Hepatocyte (in vitro differentiated cells): ENCODE results near the gene PPM1L. TPM values are rescaled to one million over a fixed set of nuclear protein-coding genes. Genes with fewer than 3 reads are reported as not detected.

Experiments used
- DNase-seq: peaks from one replicate; pipeline ENCODE4 v3.0.0-alpha.2; 2016; ENCODE audit warnings: low spot score
- H2AFZ ChIP-seq: fragments of 200-600 bp; sonication (generic); 2 replicates; pipeline ENCODE4 v1.6.0; 2016; ENCODE audit warnings: antibody characterized with exemption, mild to moderate bottlenecking
- H3K27ac ChIP-seq: fragments of 200-600 bp; sonication (generic); 2 replicates; pipeline ENCODE4 v1.5.1; 2016; ENCODE audit warnings: mild to moderate bottlenecking
- H3K27me3 ChIP-seq: fragments of 200-600 bp; sonication (generic); 2 replicates; pipeline ENCODE4 v1.6.1; 2016
- H3K36me3 ChIP-seq: fragments of 200-600 bp; sonication (generic); replicated peaks from 2 replicates; pipeline ENCODE4 v1.5.1; 2016; ENCODE audit warnings: low read depth; ENCODE audit not compliant: insufficient read depth
- H3K4me1 ChIP-seq: fragments of 200-600 bp; sonication (generic); 2 replicates; pipeline ENCODE4 v1.5.1; 2016; ENCODE audit warnings: mild to moderate bottlenecking, moderate library complexity; ENCODE audit not compliant: insufficient read depth
- H3K4me2 ChIP-seq: fragments of 200-600 bp; sonication (generic); 2 replicates; pipeline ENCODE4 v1.6.0; 2016
- H3K4me3 ChIP-seq: fragments of 200-600 bp; sonication (generic); 2 replicates; pipeline ENCODE4 v1.5.1; 2016; ENCODE audit warnings: mild to moderate bottlenecking
- H3K79me2 ChIP-seq: fragments of 200-600 bp; sonication (generic); 2 replicates; pipeline ENCODE4 v1.6.0; 2017; ENCODE audit warnings: mild to moderate bottlenecking
- H3K9me2 ChIP-seq: fragments of 200-600 bp; sonication (generic); replicated peaks from 2 replicates; pipeline ENCODE4 v1.6.0; 2017; ENCODE audit warnings: mild to moderate bottlenecking; ENCODE audit not compliant: insufficient read depth
- H3K9me3 ChIP-seq: fragments of 200-600 bp; sonication (generic); 2 replicates; pipeline ENCODE4 v1.5.1; 2016; ENCODE audit warnings: low read depth, mild to moderate bottlenecking
- H4K20me1 ChIP-seq: fragments of 200-600 bp; sonication (generic); 2 replicates; pipeline ENCODE4 v1.6.0; 2016; ENCODE audit warnings: mild to moderate bottlenecking; ENCODE audit not compliant: insufficient read depth, poor library complexity, severe bottlenecking
- EZH2 ChIP-seq: fragments of 200-600 bp; sonication (generic); IDR thresholded peaks from 2 replicates; pipeline ENCODE4 v1.6.1; 2016; ENCODE audit warnings: antibody characterized with exemption, mild to moderate bottlenecking, borderline replicate concordance
- EZH2phosphoT487 ChIP-seq: fragments of 200-600 bp; sonication (generic); IDR thresholded peaks from one replicate; pipeline ENCODE4 v1.6.1; 2018; ENCODE audit warnings: antibody characterized with exemption, mild to moderate bottlenecking, low read depth, moderate library complexity; ENCODE audit not compliant: unreplicated experiment, severe bottlenecking
- WGBS: methylation state at CpG from one replicate; pipeline ENCODE4 v1.1.6; 2016; ENCODE audit warnings: low lambda C conversion rate; ENCODE audit errors: missing lambda C conversion rate; 5-methylcytosine and 5-hydroxymethylcytosine counted together
- polyA plus RNA-seq: library from polyadenylated mRNA; unstranded; fragments of >200 nt; fragmentation: Nextera tagmentation; extraction: Ambion mirVana; gene quantifications from 2 replicates; pipeline ENCODE4 v1.2.1, GENCODE V29; 2016
- total RNA-seq: library from RNA; depleted of rRNA; stranded (reverse); fragments of >200 nt; gene quantifications from 2 replicates; pipeline ENCODE4 v1.2.3, GENCODE V29; 2014
- TF ChIP-seq, protein P1 (sequence below): fragments of 200-600 bp; sonication (generic); IDR thresholded peaks from 2 replicates; pipeline ENCODE4 v1.5.1; 2016; ENCODE audit warnings: antibody characterized with exemption, mild to moderate bottlenecking; ENCODE audit not compliant: poor library complexity

PPM1L gene
- total and polyA plus RNA-seq, 2 experiments from 2014 or later: 5.1 to 13.1 TPM

DNA sequence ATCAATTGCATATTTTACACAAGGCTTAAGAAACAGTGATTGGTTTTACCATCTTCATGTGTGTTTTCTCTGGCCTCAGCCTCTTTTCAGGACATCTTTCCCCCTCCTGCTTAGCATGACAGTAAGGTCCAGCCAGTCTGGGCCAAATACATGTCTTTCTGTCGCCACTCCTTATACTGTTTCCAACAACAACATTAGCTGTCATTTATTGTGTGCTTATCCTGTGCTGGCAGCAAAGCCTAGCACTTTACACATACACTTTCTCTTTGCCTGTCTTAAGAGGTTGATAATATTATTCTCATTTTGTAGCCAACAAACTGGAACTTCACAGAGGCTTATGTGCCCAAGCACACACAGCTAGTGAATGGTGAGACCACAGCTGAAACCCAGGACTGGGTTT is 311.3 kb downstream of the PPM1L start:
- no peak for DNase-seq
- Histone ChIP-seq H3K9me2 (no peaks in the 10 kb centered on the region), H3K4me2 (no peak overlapping the region), H3K79me2 (no peaks in the 10 kb centered on the region), H4K20me1 (no peaks in the 10 kb centered on the region), H2AFZ (no peak overlapping the region), H3K27ac (no peak overlapping the region), H3K36me3 (no peaks in the 10 kb centered on the region), H3K9me3 (no peaks in the 10 kb centered on the region), H3K4me1 (no peaks in the 10 kb centered on the region), H3K27me3 (no peaks in the 10 kb centered on the region), H3K4me3 (no peak overlapping the region)
- 87% methylated on average over 1 of the region's 1 CpG for WGBS
- TF ChIP-seq, protein P1, sequence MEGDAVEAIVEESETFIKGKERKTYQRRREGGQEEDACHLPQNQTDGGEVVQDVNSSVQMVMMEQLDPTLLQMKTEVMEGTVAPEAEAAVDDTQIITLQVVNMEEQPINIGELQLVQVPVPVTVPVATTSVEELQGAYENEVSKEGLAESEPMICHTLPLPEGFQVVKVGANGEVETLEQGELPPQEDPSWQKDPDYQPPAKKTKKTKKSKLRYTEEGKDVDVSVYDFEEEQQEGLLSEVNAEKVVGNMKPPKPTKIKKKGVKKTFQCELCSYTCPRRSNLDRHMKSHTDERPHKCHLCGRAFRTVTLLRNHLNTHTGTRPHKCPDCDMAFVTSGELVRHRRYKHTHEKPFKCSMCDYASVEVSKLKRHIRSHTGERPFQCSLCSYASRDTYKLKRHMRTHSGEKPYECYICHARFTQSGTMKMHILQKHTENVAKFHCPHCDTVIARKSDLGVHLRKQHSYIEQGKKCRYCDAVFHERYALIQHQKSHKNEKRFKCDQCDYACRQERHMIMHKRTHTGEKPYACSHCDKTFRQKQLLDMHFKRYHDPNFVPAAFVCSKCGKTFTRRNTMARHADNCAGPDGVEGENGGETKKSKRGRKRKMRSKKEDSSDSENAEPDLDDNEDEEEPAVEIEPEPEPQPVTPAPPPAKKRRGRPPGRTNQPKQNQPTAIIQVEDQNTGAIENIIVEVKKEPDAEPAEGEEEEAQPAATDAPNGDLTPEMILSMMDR: no peak
- TF ChIP-seq EZH2 (no peak), EZH2phosphoT487 (no peak)

DNA sequence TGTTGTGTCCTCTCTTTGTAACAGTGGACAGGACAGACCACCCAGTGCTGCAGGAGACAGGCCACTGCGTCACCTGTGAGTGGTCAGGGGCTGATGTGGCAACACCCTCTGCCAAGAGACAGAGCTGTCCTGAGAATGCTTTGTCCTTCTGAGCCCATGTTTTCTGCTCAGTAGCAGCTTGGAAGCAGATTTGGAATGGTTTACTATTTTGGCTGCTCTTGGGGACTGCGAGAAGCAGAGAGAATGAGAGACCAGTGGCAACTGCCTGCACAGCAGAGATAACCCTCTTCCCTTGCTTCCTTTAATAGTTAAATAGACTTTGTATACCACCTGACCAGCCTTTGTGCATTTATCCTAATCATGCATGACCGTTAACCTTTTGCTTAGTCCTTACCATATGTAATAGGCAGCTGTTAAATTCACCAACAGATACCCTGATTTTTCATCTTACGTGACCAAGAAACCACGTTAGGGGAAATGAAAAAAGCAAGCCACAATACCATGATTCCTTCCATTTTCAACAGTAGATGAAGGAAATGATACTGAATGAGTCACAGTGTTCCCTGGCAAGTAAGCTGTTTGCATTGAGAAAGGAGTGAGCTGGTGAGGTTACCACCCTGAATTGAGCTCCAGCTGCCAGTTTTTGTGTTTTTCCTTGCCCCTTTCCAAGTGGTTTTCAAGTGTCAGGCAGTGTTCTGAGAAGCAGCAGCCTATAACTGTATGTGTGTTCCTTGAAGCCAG is 313.6 kb downstream of the PPM1L start:
- 83% methylated on average over 5 of the region's 5 CpGs for WGBS
- H3K27ac ChIP-seq: no peak overlapping the region
- DNase-seq: no peak

DNA sequence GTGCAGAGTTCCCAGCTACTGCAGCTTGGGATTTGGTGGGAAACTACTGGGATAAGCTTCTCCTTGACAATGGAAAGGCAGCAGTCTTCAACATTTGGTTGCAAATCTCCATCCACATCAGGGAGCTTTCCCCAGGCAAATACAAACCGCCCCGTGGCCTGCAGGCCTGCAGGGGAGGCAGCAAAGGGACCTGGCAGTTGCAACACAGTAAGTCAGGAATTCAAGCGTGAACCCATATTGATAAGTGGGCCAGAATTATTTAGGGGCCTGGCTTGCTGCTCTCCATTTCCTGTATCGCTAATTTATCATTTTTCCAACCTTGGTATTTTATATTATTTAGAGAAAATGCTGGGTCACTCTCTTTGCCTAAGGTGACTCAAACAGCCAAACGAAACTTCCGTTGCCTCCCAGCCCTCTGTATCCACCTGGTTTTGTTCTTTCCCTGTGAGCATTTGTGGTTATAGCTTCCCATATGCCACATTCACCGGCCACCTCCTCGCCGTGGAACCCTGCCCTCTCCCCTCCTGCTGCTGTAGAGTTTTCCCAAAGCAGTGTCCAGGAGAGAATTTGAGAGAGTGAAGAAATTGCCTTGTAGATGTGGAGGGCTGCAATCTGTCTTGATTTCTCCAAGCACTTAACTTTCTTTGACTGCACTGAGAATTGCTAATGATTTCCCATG is 314.4 kb downstream of the PPM1L start:
- H4K20me1 ChIP-seq: no peaks in the 10 kb centered on the region
- H3K27ac ChIP-seq: no peak overlapping the region
- no peaks in the 10 kb centered on the region for H3K79me2 ChIP-seq
- WGBS: 91% methylated on average over 9 of the region's 9 CpGs
- no peaks in the 10 kb centered on the region for H3K9me2 ChIP-seq
- H3K4me1 ChIP-seq: no peaks in the 10 kb centered on the region
- H3K4me2 ChIP-seq: no peak overlapping the region
- H3K27me3 ChIP-seq: no peaks in the 10 kb centered on the region
- no peak overlapping the region for H2AFZ ChIP-seq
- H3K9me3 ChIP-seq: no peaks in the 10 kb centered on the region
- no peak overlapping the region for H3K4me3 ChIP-seq
- TF ChIP-seq, protein P1: no peak
- no peak for TF ChIP-seq EZH2
- TF ChIP-seq EZH2phosphoT487: no peak
- H3K36me3 ChIP-seq: no peaks in the 10 kb centered on the region
- no peak for DNase-seq

More for the DNA sequence above, 313.6 kb downstream of the PPM1L start:
- H3K9me3 ChIP-seq: no peaks in the 10 kb centered on the region
- H3K79me2 ChIP-seq: no peaks in the 10 kb centered on the region
- no peaks in the 10 kb centered on the region for H3K4me1 ChIP-seq
- no peak overlapping the region for H2AFZ ChIP-seq
- no peaks in the 10 kb centered on the region for H3K9me2 ChIP-seq
- no peaks in the 10 kb centered on the region for H3K27me3 ChIP-seq
- H3K4me2 ChIP-seq: no peak overlapping the region
- TF ChIP-seq, protein P1: no peak
- TF ChIP-seq EZH2phosphoT487 (no peak), EZH2 (no peak)
- no peak overlapping the region for H3K4me3 ChIP-seq
- no peaks in the 10 kb centered on the region for H4K20me1 ChIP-seq
- H3K36me3 ChIP-seq: no peaks in the 10 kb centered on the region
